Upper lobe of left lung (tissue), 4 donors: ENCODE measurements around the gene KCNIP1.

Experiments used
- CTCF ChIP-seq, 6 experiments: fragments of 450-650 bp in 4 of 6; fragments of 200-600 bp in 2 of 6; sonication (generic) in 2 of 6; IDR thresholded peaks; one replicate each; pipeline ENCODE4 v1.5.1; 2016 to 2019; ENCODE audit warnings: antibody characterized with exemption in 6 of 6
- POLR2A ChIP-seq, 4 donors: fragments of 450-650 bp; IDR thresholded peaks; one replicate each; pipeline ENCODE4 v1.5.1; 2016 to 2017; ENCODE audit warnings: antibody characterized with exemption in 4 of 4, mild to moderate bottlenecking in 2 of 4
- POLR2AphosphoS5 ChIP-seq, 2 donors: sonication (generic); formaldehyde crosslinking; IDR thresholded peaks; one replicate each; pipeline ENCODE4 v1.5.1; 2017; ENCODE audit warnings: antibody characterized with exemption in 2 of 2

GRCh38 chr5:170509348-170509660 is 5.5 kb downstream of the KCNIP1 start:
- TF ChIP-seq CTCF (IDR thresholded peaks at IDR 0.05) (no peak), POLR2A (IDR thresholded peaks at IDR 0.05) (no peak), POLR2AphosphoS5 (IDR thresholded peaks at IDR 0.05) (no peak)
